Caco-2 (cell line): Measurements from ENCODE around the gene MYBPC2. TPM values are rescaled to one million over a fixed set of nuclear protein-coding genes. Genes with fewer than 3 reads are reported as not detected.

ENCODE experiments used
- BruUV-seq: library from RNA; stranded (reverse); fragments of 400-500 nt; replicated peaks from 2 replicates; lab custom pipeline; 2021; lab: Mats Ljungman, UMichigan
- CTCF ChIA-PET: fragments of 300-600 bp; sonication (Branson Sonifier 250); formaldehyde crosslinking; loops from one replicate; lab custom pipeline; 2022; ENCODE audit warnings: antibody characterized with exemption; lab: Charles Lee
- POLR2A ChIA-PET: fragments of 300-600 bp; sonication (Branson Sonifier 250); formaldehyde crosslinking; loops from one replicate; lab custom pipeline; 2022; ENCODE audit warnings: antibody characterized with exemption; lab: Charles Lee
- DNase-seq, 2 experiments: peaks; one replicate each; pipeline versions ENCODE4 v3.0.0 to v3.0.0-alpha.2; 2020 to 2022
- H3K27me3 ChIP-seq: replicated peaks from 2 replicates; pipeline ENCODE4 v1.6.0; 2011; ENCODE audit warnings: low read length; ENCODE audit not compliant: control insufficient read depth, insufficient read depth
- H3K36me3 ChIP-seq: 2 replicates; pipeline ENCODE4 v1.5.1; 2011; ENCODE audit warnings: low read length; ENCODE audit not compliant: control insufficient read depth, insufficient read depth
- H3K4me1 ChIP-seq: fragments of 250-450 bp; sonication (Bioruptor Pico); 2 replicates; pipeline ENCODE4 v1.5.1; 2020; ENCODE audit warnings: mild to moderate bottlenecking
- H3K4me3 ChIP-seq: 2 replicates; pipeline ENCODE4 v1.5.1; 2011; ENCODE audit warnings: low read depth, mild to moderate bottlenecking, control low read depth, low read length
- H3K9me3 ChIP-seq: fragments of 250-450 bp; sonication (Bioruptor Pico); 2 replicates; pipeline ENCODE4 v1.5.1; 2020; ENCODE audit warnings: mild to moderate bottlenecking, moderate library complexity
- H3K27ac Mint-ChIP-seq: one replicate; pipeline ENCODE4 v1.8.0; 2022; ENCODE audit warnings: mixed read lengths; ENCODE audit not compliant: unreplicated experiment
- H3K27me3 Mint-ChIP-seq: one replicate; pipeline ENCODE4 v1.8.0; 2022; ENCODE audit warnings: mixed read lengths; ENCODE audit not compliant: insufficient read depth, unreplicated experiment
- H3K36me3 Mint-ChIP-seq: one replicate; pipeline ENCODE4 v1.8.0; 2022; ENCODE audit warnings: mild to moderate bottlenecking, mixed read lengths; ENCODE audit not compliant: insufficient read depth, unreplicated experiment
- H3K4me1 Mint-ChIP-seq: one replicate; pipeline ENCODE4 v1.8.0; 2022; ENCODE audit warnings: low read depth, mixed read lengths; ENCODE audit not compliant: unreplicated experiment
- H3K4me3 Mint-ChIP-seq: one replicate; pipeline ENCODE4 v1.8.0; 2022; ENCODE audit warnings: mild to moderate bottlenecking, moderate library complexity, mixed read lengths; ENCODE audit not compliant: unreplicated experiment
- H3K9me3 Mint-ChIP-seq: one replicate; pipeline ENCODE4 v1.8.0; 2022; ENCODE audit warnings: mixed read lengths; ENCODE audit not compliant: unreplicated experiment
- CTCF ChIP-seq, 2 experiments: fragments of 200-600 bp in 1 of 2; IDR thresholded peaks; 1 replicate in 1 of 2; 2 replicates in 1 of 2; pipeline versions ENCODE4 v1.5.1 to v1.8.0; 2011 to 2022; ENCODE audit warnings: antibody characterized with exemption in 1 of 2, control low read depth in 1 of 2, inconsistent platforms in 1 of 2, low read depth in 1 of 2, low read length in 1 of 2, mild to moderate bottlenecking in 1 of 2, moderate library complexity in 1 of 2; ENCODE audit not compliant: insufficient read depth in 1 of 2, severe bottlenecking in 1 of 2, unreplicated experiment in 1 of 2
- intact Hi-C: fragments of 100-400 bp; cut with micrococcal nuclease; formaldehyde crosslinking; loops from one replicate; pipeline ENCODE4 v1.10.0; 2022; ENCODE audit not compliant: unreplicated experiment
- total RNA-seq: library from RNA; stranded (reverse); gene quantifications from 2 replicates; pipeline ENCODE4 v1.2.3, GENCODE V29; 2022

Gene MYBPC2
- total RNA-seq, 1 experiment from 2014 or later = 1.6 TPM

DNA sequence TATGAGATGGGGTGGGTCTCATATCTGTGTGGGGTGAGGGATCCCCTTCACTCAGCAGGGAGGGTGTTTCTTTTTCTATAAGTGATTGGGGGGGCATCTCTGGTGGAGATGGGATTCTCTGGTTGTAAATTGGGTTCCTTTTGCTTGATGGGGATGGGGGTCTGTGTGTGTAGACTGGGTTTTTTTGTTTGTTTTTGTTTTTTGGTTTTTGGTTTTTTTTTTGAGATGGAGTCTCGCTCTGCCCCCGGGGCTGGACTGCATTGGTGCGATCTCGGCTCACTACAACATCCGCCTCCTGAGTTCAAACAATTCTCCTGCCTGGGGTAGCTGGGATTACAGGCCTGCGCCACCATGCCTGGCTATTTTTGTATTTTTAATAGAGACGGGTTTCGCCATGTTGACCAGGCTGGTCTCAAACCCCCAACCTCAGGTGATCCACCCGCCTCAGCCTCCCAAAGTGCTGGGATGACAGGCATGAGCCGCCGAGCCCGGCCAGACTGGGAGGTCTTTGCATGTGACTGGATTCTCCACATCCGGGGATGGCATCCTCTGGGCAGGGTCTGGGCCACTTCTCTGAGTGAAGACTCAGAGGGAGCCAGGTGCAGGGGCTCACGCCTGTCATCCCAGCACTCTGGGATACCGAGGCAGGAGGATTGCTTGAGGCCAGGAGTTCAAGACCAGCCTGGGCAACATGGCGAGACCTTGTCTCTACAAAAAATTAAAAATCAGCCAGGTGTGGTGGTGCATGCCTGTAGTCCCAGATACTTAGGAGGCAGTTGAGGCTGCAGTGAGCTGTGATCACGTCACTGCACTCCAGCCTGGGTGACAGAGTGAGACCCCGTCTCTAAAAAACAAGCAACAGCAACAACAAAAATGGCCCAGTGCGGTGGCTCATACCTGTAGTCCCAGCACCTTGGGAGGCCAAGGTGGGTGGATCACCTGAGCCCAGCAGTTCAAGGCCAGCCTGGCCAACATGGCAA, 799 bp downstream of the MYBPC2 start:
- BruUV-seq = no TSS peak
- ChIA-PET CTCF (interaction anchor here (0.8 to 1.4 kb wide), 2 partner anchors 27 to 29 kb away, joined by 3 read pairs; no protein-coding TSS in a partner anchor), POLR2A (no interaction called here)
- no peak overlapping the region for H3K4me3 ChIP-seq
- H3K4me3 Mint-ChIP-seq = peak overlapping the region; percentile 94
- peaks cover 7% of the 10 kb centered on the region for H3K4me1 Mint-ChIP-seq
- no peaks in the 10 kb centered on the region for H3K9me3 Mint-ChIP-seq
- H3K36me3 Mint-ChIP-seq = peaks cover 12% of the 10 kb centered on the region
- no peak for TF ChIP-seq CTCF (IDR thresholded peaks at IDR 0.05; ENCODE audit: insufficient read depth in 1 of 2, low read depth in 1 of 2, low read length in 1 of 2, severe bottlenecking in 1 of 2, unreplicated experiment in 1 of 2)
- H3K27me3 ChIP-seq = no peaks in the 10 kb centered on the region; the same call in 1 of the 2 replicates
- peaks cover 11% of the 10 kb centered on the region for H3K4me1 ChIP-seq
- no peaks in the 10 kb centered on the region for H3K9me3 ChIP-seq
- peaks cover 17% of the 10 kb centered on the region for H3K27me3 Mint-ChIP-seq
- H3K36me3 ChIP-seq = no peaks in the 10 kb centered on the region
- H3K27ac Mint-ChIP-seq = no peak overlapping the region
- intact Hi-C loops = no loop called here
- DNase-seq = no peak

DNA sequence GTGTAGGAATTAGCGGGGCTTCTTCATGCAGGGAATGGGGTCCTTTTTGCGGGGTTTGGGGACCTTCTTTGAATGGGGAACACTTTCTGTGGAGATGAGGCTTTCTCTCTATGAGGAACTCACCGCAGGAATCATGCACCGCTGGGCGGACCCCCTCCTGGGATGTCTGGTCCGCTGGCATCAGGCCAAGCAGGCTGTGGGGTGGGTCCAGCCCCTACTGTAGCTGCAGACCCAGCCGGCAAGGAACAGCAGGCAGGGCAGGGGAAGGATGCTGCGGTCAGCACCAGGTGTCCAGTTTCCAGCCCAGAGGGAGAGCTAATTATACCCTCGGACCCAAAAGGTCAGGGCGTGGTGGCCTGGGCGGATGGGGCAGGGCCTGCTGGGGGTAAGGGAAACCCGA, 1.8 kb downstream of the MYBPC2 start:
- H3K36me3 ChIP-seq = no peaks in the 10 kb centered on the region
- DNase-seq = no peak
- TF ChIP-seq CTCF (IDR thresholded peaks at IDR 0.05; ENCODE audit: insufficient read depth in 1 of 2, low read depth in 1 of 2, low read length in 1 of 2, severe bottlenecking in 1 of 2, unreplicated experiment in 1 of 2) = no peak
- BruUV-seq = no TSS peak
- H3K4me3 ChIP-seq = no peak overlapping the region
- intact Hi-C loops = no loop called here
- peaks cover 4% of the 10 kb centered on the region for H3K9me3 Mint-ChIP-seq
- peaks cover 23% of the 10 kb centered on the region for H3K27me3 Mint-ChIP-seq
- CTCF ChIA-PET = no interaction called here
- no peaks in the 10 kb centered on the region for H3K9me3 ChIP-seq
- H3K4me1 ChIP-seq = peaks cover 11% of the 10 kb centered on the region
- peaks cover 10% of the 10 kb centered on the region for H3K36me3 Mint-ChIP-seq
- no peak overlapping the region for H3K27ac Mint-ChIP-seq
- no peaks in the 10 kb centered on the region; the same call in 1 of the 2 replicates for H3K27me3 ChIP-seq
- H3K4me1 Mint-ChIP-seq = peaks cover 7% of the 10 kb centered on the region
- POLR2A ChIA-PET = no interaction called here
- H3K4me3 Mint-ChIP-seq = no peak overlapping the region

DNA sequence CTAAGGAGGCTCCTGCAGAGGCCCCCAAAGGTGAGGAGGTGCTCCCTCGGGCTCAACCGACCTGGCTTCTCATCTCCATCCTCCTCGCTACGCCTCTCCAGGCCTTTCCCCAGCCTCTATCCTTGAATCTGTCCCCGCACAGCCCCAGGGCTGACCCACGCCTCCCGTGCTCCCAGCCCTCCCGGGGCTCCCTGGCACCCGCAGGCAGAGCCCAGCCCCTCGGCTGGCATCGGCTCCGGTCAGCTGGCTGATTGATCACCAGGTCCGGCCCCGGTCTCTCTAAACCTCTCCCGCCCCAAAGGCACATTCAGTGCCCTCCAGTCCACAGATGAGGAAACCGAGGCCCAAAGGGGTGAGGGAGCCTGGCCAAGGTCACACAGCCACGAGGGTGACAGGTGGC, 2.5 kb downstream of the MYBPC2 start:
- Mint-ChIP-seq H3K27me3 (peaks cover 27% of the 10 kb centered on the region), H3K36me3 (peaks cover 13% of the 10 kb centered on the region), H3K9me3 (peaks cover 9% of the 10 kb centered on the region), H3K4me1 (peaks cover 7% of the 10 kb centered on the region), H3K4me3 (no peak overlapping the region), H3K27ac (no peak overlapping the region)
- ChIA-PET CTCF (no interaction called here), POLR2A (no interaction called here)
- no peaks in the 10 kb centered on the region; the same call in 1 of the 2 replicates for H3K27me3 ChIP-seq
- no peak for TF ChIP-seq CTCF (IDR thresholded peaks at IDR 0.05; ENCODE audit: insufficient read depth in 1 of 2, low read depth in 1 of 2, low read length in 1 of 2, severe bottlenecking in 1 of 2, unreplicated experiment in 1 of 2)
- H3K9me3 ChIP-seq = no peaks in the 10 kb centered on the region
- intact Hi-C loops = no loop called here
- no peak overlapping the region for H3K4me3 ChIP-seq
- peaks cover 11% of the 10 kb centered on the region for H3K4me1 ChIP-seq
- H3K36me3 ChIP-seq = no peaks in the 10 kb centered on the region
- DNase-seq = no peak
- no TSS peak for BruUV-seq
